GM10266 (cell line): ENCODE measurements around the gene TARS2.
A peak's percentile ranks its signal among the peaks of the same experiment; 100 is the strongest.

Source experiments
- DNase-seq: peaks from one replicate; pipeline ENCODE4 v3.0.0; 2012; ENCODE audit errors: extremely low spot score
- CTCF ChIP-seq: IDR thresholded peaks from 2 replicates; pipeline ENCODE4 v1.5.1; 2012; ENCODE audit warnings: mild to moderate bottlenecking, low read depth; ENCODE audit not compliant: control insufficient read depth, insufficient read depth; ENCODE audit errors: missing control alignments

The TARS2 gene

GRCh38 chr1:150486966-150487762, at the start of gene TARS2:
TSS of gene TARS2 (plus strand) at chr1:150487419. CDS start at chr1:150487451, 32 bp downstream.
- no peak for TF ChIP-seq CTCF
- DNase-seq: peak; percentile 94

- DNase-seq: no peak
- no peak for TF ChIP-seq CTCF
Observed at GRCh38 chr1:150441121-150441520, 46.1 kb upstream of the TARS2 start.

- DNase-seq: no peak
- TF ChIP-seq CTCF: no peak
Observed at GRCh38 chr1:150444232-150444631, 43.0 kb upstream of the TARS2 start.

GRCh38 chr1:150456146-150456647, 31.0 kb upstream of the TARS2 start:
- no peak for DNase-seq
- TF ChIP-seq CTCF: no peak

- DNase-seq: peak; percentile 73
- TF ChIP-seq CTCF: peak; percentile 72
Observed at GRCh38 chr1:150464422-150464826, 22.8 kb upstream of the TARS2 start.

GRCh38 chr1:150466964-150467363, 20.3 kb upstream of the TARS2 start:
- no peak for TF ChIP-seq CTCF
- no peak for DNase-seq

- no peak for DNase-seq
- TF ChIP-seq CTCF: no peak
Observed at GRCh38 chr1:150469291-150469690, 17.9 kb upstream of the TARS2 start.
